DMS53 treated with DMSO at 0.1 percent for 48 hours (cell line): ENCODE data around the gene SHROOM4.
A peak's percentile ranks its signal among the peaks of the same experiment; 100 is the strongest.

Source experiments
- DNase-seq: peaks from one replicate; lab custom pipeline; 2025; ENCODE audit not compliant: unreplicated experiment; lab: John Stamatoyannopoulos, UW

Gene SHROOM4

DNA sequence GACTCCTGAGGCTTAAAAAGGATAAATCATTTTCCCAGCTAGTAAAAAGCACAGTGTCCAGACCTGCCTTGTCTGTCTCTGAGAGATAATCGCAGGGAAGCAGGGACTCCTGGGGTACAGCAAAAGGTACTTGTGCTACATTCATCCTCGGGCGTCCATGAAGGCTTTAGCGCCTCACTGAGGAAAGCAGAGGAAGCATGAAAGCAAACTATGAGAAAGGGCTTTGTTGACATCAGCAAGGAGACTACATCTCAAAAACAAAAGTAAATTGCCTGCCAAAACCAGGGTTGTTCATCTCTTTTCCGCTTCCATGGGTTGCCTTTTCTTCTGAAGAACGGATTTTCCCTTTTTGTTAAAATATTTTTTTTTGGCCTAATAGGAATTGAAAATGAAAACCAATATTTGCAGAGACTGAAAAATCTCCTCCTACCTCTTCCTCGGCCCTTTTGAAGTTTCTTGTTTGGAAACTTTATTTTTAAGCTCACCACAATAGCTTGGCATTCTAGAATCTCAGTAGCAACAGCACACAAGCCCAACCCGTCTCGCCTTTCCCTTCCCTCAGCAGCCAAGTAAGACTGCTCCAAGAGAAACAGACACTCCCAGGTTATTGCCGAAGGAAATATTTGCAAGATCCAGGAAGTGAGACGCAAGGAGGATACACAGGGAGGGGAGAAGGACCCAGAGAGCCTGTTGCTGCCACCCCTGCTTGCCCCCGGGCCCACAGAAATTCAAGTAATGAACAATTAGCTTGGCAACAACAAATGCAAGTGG lies 195.0 kb downstream of the SHROOM4 start:
- no peak for DNase-seq

DNA sequence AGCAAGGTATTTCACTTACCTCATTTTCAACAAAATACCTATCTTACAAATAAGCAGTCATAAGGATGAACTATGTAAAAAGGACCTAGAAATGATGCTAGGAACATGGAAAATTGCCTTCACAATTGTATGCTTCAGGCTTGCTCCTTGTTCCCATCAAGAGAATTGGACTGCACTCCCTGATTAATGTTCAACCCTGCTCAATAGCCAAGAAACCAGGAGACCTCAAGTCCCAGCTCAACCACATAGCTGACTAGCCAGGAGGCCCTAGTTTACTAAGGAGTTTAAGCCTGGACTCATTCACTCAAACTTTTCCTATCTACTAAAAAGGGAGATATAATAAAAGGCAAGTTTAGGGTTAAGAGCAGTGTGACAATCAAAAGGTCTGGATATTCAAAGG lies 196.8 kb downstream of the SHROOM4 start:
- DNase-seq, result no peak

DNA sequence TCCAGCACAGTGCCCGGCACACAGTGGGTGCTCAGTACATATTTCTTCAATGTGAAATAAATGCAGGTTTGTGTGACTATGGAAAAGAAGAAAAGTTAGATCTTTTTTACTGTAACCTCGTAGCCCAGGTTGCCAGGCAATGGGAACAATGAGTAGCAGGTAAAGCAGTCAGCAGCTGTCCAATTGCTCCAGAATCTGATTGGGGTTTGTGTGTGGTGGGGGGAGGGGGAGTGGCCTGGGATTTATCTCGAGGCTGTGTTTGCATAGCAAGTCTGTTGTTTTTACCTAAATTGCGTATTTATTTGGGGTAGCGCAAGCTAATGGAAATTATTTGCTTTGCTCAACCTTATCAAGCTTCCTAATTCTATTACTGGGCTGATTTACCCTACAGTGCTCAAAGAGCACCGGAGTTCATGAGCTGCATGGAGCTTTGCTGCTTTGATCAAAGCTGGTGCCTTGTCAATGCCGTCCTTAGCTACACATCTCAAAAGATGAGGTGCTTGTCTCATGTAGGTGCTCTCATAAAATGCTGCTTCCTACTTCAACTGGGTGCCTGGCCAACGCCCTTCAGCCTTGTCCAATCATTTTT lies 198.3 kb downstream of the SHROOM4 start:
- DNase-seq, result no peak

DNA sequence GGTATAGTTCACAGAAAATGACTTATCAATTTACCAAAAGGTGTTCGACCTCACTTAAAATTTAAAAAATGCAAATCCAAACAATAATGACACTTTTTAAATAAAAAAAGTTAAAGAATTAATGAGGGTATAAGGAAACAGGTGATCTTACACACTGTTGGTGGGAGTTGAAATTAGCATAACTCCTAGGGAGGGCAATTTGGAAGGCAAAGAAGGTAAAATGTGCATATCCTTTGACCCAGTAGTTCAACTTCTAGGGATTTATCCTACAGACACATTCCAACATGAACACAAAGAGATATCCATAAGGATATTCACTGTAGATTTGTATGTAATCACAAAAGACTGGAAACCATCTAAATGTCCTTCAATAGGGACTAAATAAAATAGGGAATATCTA lies 199.5 kb downstream of the SHROOM4 start:
- no peak for DNase-seq

DNA sequence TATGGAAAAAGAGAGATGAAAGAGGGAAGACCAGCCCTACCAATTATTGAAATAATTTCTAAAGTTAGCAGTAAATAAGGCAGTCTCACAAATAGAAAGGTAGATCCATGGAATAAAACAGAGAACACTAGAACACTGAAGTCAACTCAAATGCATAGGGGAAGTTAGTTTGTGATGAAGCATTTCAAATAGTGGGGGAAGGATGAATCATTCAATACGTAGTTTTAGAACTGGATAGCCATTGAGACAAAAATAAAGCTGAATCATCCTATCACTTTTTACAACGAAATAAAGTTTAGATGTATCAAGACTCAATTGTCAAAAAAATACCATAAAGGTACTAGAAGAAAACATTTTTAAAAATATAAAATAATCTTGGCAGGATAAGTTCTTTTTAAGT lies 200.1 kb downstream of the SHROOM4 start:
- no peak for DNase-seq

DNA sequence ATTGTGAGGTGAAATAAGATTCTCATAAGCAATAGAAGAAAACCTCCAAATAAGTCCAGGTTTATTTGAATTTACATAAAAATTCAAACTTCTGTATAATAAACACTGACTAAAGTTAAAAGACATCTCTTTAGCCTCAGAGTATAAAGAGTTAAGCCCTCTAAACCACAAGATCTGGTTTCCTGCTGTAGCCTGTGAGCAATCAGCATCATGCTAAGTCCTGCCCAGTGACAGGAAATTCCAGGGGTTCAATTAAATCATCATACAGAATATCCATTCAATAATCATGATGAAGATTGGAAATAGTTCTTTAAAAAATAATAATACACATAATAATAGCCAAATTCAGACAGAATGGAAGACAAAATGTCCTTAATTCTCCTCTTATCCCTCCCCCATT lies 204.2 kb downstream of the SHROOM4 start:
- DNase-seq, result no peak

DNA sequence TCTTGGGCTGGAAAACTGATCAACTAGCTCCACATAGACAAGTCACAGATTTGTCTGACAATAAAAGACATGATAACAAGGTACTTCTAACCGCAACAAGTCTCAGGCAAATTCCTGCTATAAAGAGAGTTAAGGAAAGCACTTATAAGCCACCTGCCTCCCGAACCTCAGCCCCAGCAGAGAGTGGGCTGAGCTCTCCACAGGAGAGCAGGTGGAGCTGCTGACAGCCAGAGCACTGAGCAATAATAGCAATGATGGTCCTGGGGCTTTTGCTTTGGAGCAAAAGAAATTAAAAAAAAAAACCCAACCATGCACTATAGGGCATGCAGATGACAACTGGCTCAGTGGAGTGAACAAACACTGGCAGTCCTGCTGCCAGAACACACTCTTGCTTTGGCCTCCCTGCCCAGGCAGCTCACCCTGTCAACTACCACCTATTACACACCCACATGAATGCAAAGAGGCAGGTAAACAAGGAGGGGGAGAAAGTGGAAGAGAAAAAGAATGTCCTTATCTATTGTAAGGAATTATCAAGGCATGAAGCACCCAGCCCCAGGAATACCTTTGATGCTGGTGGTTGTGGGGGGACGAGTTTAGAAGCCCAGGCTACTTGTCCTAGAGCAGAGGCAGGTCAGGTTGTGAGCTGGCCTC lies 207.6 kb downstream of the SHROOM4 start:
- DNase-seq, result no peak

DNA sequence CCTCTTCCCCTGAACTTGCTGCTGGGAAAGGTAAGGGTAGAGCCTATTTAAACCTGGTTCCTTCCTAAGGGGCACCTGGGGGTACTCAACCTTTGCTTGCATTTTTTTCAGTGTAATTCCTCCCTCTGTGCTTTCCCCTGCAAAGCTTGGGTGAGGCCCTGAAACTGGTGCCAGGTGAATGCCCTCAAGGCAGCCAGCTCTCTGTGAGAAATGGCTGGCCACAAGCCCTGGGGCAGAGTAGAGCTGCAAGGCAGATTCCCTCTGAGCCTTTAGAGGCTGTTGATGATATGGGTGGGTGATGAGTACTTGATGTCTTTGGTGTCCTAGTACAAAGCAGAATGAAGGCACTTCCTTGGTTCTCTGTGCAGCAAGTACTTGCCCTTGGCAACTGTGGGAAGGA lies 217.9 kb downstream of the SHROOM4 start:
- DNase-seq, result no peak

DNA sequence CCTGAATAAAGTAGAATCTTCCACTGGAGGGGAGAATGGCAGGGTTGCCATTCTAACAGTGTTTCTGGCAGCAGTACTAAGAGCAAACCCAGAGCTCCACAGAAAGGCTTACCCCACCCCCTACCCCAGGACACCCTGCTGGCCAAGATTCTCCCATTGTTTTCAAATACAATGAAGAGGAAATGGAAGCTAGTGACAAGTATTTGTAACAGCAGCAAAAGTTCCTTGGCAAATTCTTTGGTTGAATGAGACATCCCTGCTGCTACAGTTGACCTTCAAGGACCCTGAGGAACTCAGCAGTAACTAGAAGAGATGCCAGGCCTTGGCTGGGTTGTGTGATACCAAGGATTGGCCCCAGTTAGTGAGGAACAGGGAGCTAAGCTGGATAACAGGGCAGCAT lies 219.2 kb downstream of the SHROOM4 start:
- no peak for DNase-seq

DNA sequence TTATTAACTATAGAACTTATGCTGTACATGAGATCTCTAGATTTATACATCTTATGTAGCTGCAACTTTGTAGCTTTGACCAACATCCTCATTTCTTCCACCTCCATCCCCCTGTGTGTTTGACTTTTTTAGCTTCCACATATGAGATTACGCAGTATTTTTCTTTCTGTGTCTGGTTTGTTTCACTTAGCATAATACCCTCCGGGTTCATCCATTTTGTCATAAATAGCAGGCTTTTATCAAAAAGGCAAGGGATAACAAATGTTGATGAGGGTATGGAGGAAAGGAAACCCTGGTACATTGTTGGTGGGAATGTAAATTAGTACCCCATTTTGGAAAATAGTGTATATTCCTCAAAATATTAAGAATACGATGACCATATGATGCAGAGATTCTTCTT lies 227.0 kb downstream of the SHROOM4 start:
- no peak for DNase-seq

DNA sequence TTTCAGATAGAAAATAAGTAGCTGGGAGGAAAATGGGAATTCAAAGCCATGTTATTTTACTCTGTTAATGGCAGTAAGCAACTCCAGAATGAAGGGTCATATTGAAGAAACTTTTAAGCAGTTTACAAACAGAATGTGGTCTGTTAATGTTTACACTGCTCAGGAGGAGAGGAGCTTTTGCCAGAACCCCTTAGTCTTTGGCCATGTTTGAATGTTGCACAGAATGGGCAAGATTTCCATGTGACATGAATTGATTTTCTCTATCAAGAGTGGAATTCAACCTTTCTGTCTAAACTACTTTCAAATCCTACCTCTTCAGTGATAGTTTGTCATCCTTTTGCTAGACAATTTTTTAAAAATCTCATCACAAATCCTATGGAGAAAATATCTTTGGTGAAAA lies 227.6 kb downstream of the SHROOM4 start:
- DNase-seq, result no peak

DNA sequence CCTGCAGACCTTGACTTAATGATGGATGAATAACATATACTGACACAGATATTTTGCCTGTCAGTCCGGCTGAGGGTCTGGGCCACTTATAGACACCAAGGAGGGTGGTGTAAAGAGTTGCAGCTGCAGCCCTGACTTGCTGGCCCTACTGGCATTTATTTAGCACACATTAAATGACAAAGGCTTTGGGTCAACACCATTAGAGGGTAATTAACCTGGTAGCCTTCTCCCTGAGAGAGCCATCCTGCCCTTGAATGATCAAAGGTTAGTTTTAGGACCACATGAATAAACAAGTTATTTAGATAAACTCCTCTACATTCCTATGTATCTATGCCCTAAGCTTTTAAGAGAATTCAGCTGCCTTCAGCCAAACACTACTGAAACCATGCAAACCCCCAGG lies 232.6 kb downstream of the SHROOM4 start:
- no peak for DNase-seq

DNA sequence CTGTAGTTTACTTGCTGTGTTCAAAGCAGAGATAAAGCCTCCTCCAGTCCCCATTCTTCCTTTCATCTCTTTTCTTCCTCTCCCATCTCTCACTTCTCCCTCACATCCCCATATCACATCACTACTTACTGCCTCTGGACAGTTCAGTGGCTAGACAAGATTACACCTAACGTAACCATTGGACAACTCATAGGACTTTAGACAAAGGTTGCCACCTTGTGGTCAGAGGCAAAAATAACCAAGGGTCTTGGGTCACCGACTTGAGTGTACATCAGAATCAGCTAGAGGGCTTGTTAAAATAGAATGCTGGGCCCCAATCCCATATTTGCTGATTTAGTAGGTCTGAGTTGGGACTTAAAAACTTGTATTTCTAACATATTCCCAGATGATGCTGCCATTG lies 234.0 kb downstream of the SHROOM4 start:
- DNase-seq, result peak; percentile 72

DNA sequence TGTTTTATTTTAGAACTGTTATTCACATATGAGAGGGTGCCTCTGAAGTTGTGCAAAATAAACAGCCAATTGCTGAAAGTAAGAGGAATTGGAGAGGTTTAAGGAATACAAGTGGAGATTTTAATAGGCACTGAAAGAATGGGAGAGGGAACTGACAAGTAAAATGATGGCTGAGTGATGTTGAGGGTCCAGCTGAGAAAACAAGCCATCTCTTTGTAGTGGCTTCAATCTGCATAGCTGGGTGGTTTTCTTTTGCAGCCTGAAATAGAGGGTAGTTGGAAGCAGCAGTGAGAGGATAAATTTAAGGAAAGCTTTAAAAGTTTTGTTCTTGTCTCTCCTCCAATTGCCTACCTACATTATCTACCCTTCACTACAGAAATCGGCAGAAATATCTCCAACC lies 236.7 kb downstream of the SHROOM4 start:
- DNase-seq, result no peak

DNA sequence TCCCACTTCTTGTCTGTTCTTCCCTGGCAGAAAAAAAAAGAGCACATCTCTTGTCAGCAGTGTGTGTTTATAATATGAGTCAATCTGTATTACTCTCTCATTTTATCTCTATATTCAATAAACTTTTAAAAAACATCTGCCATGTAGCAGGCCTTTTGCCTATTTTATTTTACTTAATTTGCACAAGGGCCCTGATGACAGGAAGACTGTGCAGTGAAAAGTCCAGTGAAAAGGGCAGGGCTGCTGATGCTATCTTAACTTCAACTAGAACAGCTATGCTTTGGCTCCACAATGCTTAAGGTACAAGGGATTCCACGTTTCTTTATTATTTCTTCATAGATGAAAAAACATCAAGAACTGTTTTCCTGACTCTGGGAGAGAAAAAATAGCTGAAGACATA lies 246.4 kb downstream of the SHROOM4 start:
- no peak for DNase-seq

DNA sequence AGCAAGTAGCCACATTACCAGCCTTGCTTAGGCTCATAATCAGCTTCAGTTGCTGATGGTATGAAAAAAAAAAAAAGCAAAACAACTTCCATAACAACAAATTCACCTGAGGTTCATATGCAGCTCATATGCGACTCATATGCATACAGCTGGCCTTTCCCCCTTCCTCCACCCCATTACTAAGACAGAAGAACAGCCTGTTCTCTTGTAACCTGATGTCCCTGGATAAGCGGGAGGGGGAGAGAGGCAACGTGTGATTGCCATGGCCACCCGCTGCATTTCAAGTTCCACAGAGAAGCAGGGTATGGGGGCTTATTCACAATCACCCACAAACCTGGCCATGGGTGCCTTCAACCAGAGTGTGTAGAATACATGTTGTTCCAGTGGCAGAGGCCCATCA lies 248.3 kb downstream of the SHROOM4 start:
- DNase-seq, result no peak
